GM18520 (cell line): ENCODE measurements around the gene ANO6.
"Not testable (repeated sequence)": the region's sequence is repeated elsewhere in the genome, so short reads cannot be mapped to it uniquely, and the experiment has no call there.

ENCODE experiments used
- ATAC-seq: cut with Tn5 transposase; IDR thresholded peaks from one replicate; pipeline ENCODE4 v1.9.1; 2021; ENCODE audit not compliant: unreplicated experiment

ANO6 gene

GRCh38 chr12:45236383-45236782 lies 20.5 kb downstream of the ANO6 start:
- not testable (repeated sequence) for ATAC-seq

GRCh38 chr12:45242180-45242579 lies 26.3 kb downstream of the ANO6 start:
- ATAC-seq: no peak

- ATAC-seq: no peak
These were observed 28.1 kb downstream of the ANO6 start for GRCh38 chr12:45243963-45244362.

GRCh38 chr12:45244561-45245343 lies 28.9 kb downstream of the ANO6 start:
- ATAC-seq: peak; percentile 89

GRCh38 chr12:45246236-45246635 lies 30.3 kb downstream of the ANO6 start:
- no peak for ATAC-seq

GRCh38 chr12:45247589-45247988 lies 31.7 kb downstream of the ANO6 start:
- no peak for ATAC-seq

- no peak for ATAC-seq
These were observed 32.2 kb downstream of the ANO6 start for GRCh38 chr12:45248095-45248494.

GRCh38 chr12:45254254-45254653 lies 38.4 kb downstream of the ANO6 start:
- no peak for ATAC-seq

GRCh38 chr12:45256721-45257120 lies 40.8 kb downstream of the ANO6 start:
- ATAC-seq: no peak

GRCh38 chr12:45257185-45257930 lies 41.5 kb downstream of the ANO6 start:
- ATAC-seq: peak; percentile 67

GRCh38 chr12:45259675-45260074 lies 43.8 kb downstream of the ANO6 start:
- no peak for ATAC-seq

GRCh38 chr12:45260104-45260815 lies 44.4 kb downstream of the ANO6 start:
- no peak for ATAC-seq

- ATAC-seq: no peak
These were observed 45.0 kb downstream of the ANO6 start for GRCh38 chr12:45260854-45261253.

- not testable (repeated sequence) for ATAC-seq
These were observed 46.3 kb downstream of the ANO6 start for GRCh38 chr12:45262185-45262584.

GRCh38 chr12:45263587-45263986 lies 47.7 kb downstream of the ANO6 start:
- ATAC-seq: no peak

- no peak for ATAC-seq
These were observed 52.9 kb downstream of the ANO6 start for GRCh38 chr12:45268672-45269411.

- ATAC-seq: no peak
These were observed 53.5 kb downstream of the ANO6 start for GRCh38 chr12:45269412-45269751.

GRCh38 chr12:45270951-45271350 lies 55.1 kb downstream of the ANO6 start:
- ATAC-seq: no peak

- ATAC-seq: no peak
These were observed 57.9 kb downstream of the ANO6 start for GRCh38 chr12:45273717-45274271.

GRCh38 chr12:45276154-45276755 lies 60.4 kb downstream of the ANO6 start:
- ATAC-seq: no peak
